Heart right ventricle (tissue), 16 donors: ENCODE measurements around the gene DCAF4. TPM values are rescaled to one million over a fixed set of nuclear protein-coding genes. Genes with fewer than 3 reads are reported as not detected.
"Not testable (repeated sequence)": the region's sequence is repeated elsewhere in the genome, so short reads cannot be mapped to it uniquely, and the experiment has no call there.

Experiments
- ATAC-seq, 8 donors: fragments of 200-7000 bp; cut with Tn5 transposase; one replicate each; pipeline ENCODE4 v1.9.1; 2020; ENCODE audit warnings: mild to moderate bottlenecking in 8 of 8, moderate library complexity in 8 of 8, moderate number of reproducible peaks in 1 of 8
- DNase-seq, 2 donors: peaks; one replicate each; pipeline ENCODE4 v3.0.0-alpha.2; 2020
- H3K27ac ChIP-seq, 10 donors: fragments of 200-600 bp; sonication (generic) in 2 of 10; one replicate each; pipeline versions ENCODE4 v1.5.0 to v1.8.0; 2020 to 2022; ENCODE audit warnings: mild to moderate bottlenecking in 3 of 10
- H3K27me3 ChIP-seq, 7 donors: fragments of 200-600 bp; one replicate each; pipeline ENCODE4 v1.8.0; 2021 to 2022; ENCODE audit warnings: mild to moderate bottlenecking in 2 of 7
- H3K36me3 ChIP-seq, 9 donors: fragments of 200-600 bp; sonication (generic) in 1 of 9; one replicate each; pipeline versions ENCODE4 v1.5.0 to v1.8.0; 2020 to 2022; ENCODE audit warnings: mild to moderate bottlenecking in 2 of 9
- H3K4me1 ChIP-seq, 9 donors: fragments of 200-600 bp; sonication (generic) in 1 of 9; one replicate each; pipeline versions ENCODE4 v1.5.0 to v1.8.0; 2020 to 2022; ENCODE audit warnings: mild to moderate bottlenecking in 4 of 9
- H3K4me3 ChIP-seq, 10 donors: fragments of 200-600 bp; sonication (generic) in 2 of 10; one replicate each; pipeline versions ENCODE4 v1.5.0 to v1.8.0; 2020 to 2022; ENCODE audit warnings: mild to moderate bottlenecking in 7 of 10, moderate library complexity in 2 of 10
- H3K9me3 ChIP-seq, 11 donors: fragments of 200-600 bp in 10 of 11; sonication (generic) in 2 of 11; one replicate each; pipeline versions ENCODE4 v1.5.0 to v1.8.0; 2013 to 2022; ENCODE audit warnings: mild to moderate bottlenecking in 2 of 11, control low read depth in 1 of 11, moderate library complexity in 1 of 11
- CTCF ChIP-seq, 9 donors: fragments of 200-600 bp; sonication (generic) in 2 of 9; IDR thresholded peaks; one replicate each; pipeline versions ENCODE4 v1.5.0 to v1.8.0; 2021 to 2022; ENCODE audit warnings: antibody characterized with exemption in 9 of 9, mild to moderate bottlenecking in 5 of 9, moderate library complexity in 1 of 9
- WGBS, 2 donors: extraction: QIAGEN DNeasy Blood & Tissue Kit; methylation state at CpG; one replicate each; pipeline ENCODE4 v1.1.7; 2013; ENCODE audit warnings: inconsistent platforms in 1 of 2; 5-methylcytosine and 5-hydroxymethylcytosine counted together
- intact Hi-C, 10 donors: fragments of 100-400 bp; cut with DNase I; formaldehyde crosslinking; loops; one replicate each; pipeline versions ENCODE4 v1.11.1 to v1.14.2; 2022
- polyA plus RNA-seq, 2 donors: library from polyadenylated mRNA; stranded (reverse); fragments of 200-250 nt; gene quantifications; one replicate each; pipeline ENCODE4 v1.2.3, GENCODE V29; 2013
- total RNA-seq, 10 donors: library from RNA; stranded (reverse); fragmentation: NEBNext Ultra II Directional in 3 of 10; extraction: Animal tissue kit (Norgen Biotek cat#: 25700) in 3 of 10; gene quantifications; one replicate each; pipeline versions ENCODE4 v1.2.1 to v1.2.4, GENCODE V29; 2021 to 2023
- donor health status: Arrhythmogenic right ventricular cardiomyopathy.
- donor health status: ischemic (EF 13 %, LVEDD 7.1; RV severe dilation, severe dysfunction).
- donor health status: healthy with polysubstance abuse.
- donor health status: DM: no; HTN: yes; CAD: no.
- donor health status: DM: no; HTN: no; CAD: no.
- donor health status: ischemic (EF 25% LVEDD 6.9; RV normal size, moderate dysfunction).
- donor health status: ischemic (EF 25% LVEDD 5.7; RV mildly dilated, moderate dysfunction).
- donor health status: healthy.
- donor health status: DM: yes; HTN: yes; CAD: no.
- donor health status: Ischemic cardiomyopathy.
- donor health status: ischemic (EF 35%, LVEDD 5.7; RV mildly dilated, moderate dysfunction).
- donor health status: nonischemic (EF 11% LVEDD 7.7; RV severe dilation, severe dysfunction).
- donor health status: DM: yes; HTN: yes; CAD: no.
- donor health status: PGD.
- donor health status: ischemic (EF 29% LVEDD 5.4; RV normal size, mild dysfunction).
- donor health status: nonischemic (EF 23%, LVEDD 6.1; RV moderate dilation, normal function).

DCAF4 gene
- total and polyA plus RNA-seq, 12 donors: 2.2 to 8.9 (median 6.4) TPM

- no peak for ATAC-seq
- WGBS, 2 donors: 58 to 70% methylated on average over 3 of the region's 3 CpGs
- peaks cover 0 to 71% (median 8%) of the 10 kb centered on the region in 9 donors for H3K36me3 ChIP-seq
- no peak for DNase-seq
- no peaks in the 10 kb centered on the region for H3K4me1 ChIP-seq
- no peak overlapping the region for H3K27ac ChIP-seq
- intact Hi-C loops: no loop called here
- H3K9me3 ChIP-seq: no peaks in the 10 kb centered on the region
- H3K27me3 ChIP-seq: no peaks in the 10 kb centered on the region
- H3K4me3 ChIP-seq: no peak overlapping the region
- no peak for TF ChIP-seq CTCF (IDR thresholded peaks at IDR 0.05)
Observed at GRCh38 chr14:72952171-72952570, 25.9 kb downstream of the DCAF4 start.

DNA sequence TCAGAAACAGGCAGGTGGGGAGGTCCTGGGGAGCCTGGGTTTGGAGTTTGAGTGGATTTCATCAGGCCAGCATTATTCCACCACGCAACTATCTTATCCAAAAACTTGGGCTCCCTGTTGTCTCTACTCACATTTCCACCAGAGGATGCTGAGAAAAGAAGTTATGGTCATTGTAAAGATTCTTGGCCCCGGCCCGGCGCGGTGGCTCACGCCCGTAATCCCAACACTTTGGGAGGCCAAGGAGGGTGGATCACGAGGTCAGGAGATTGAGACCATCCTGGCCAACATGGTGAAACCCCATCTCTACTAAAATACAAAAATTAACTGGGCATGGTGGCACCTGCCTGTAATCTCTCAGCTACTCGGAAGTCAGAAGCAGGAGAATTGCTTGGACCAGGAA lies 30.5 kb downstream of the DCAF4 start:
- DNase-seq, H3K4me3 ChIP-seq, ATAC-seq, intact Hi-C loops, H3K4me1 ChIP-seq, H3K27me3 ChIP-seq, H3K27ac ChIP-seq, H3K9me3 ChIP-seq: not testable (repeated sequence)
- WGBS, 2 donors: 92 to 95% methylated on average over 9 of the region's 9 CpGs
- H3K36me3 ChIP-seq: peaks cover 0 to 92% (median 14%) of the 10 kb centered on the region in 9 donors

DNA sequence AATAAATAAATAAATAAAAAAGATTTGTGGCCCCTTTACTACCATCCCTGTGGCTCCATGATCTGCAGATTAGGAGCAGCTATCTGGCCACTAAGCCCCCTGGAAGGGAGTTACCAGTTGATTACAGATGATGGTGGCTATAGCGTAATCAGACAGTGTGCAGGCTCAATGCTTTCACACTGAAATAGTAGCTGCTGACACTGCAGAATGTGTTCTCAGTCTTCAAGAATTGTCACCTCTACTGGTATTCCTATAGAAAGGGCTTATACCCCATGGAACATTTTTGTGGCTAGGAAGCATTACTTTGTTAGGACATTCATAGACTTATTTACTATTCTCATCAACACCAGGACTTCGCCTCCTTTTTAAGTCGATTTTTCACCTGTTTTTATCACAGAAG lies 30.9 kb downstream of the DCAF4 start:
- WGBS, 2 donors: 92% methylated on average over 3 of the region's 3 CpGs
- Histone ChIP-seq H3K4me1 (no peaks in the 10 kb centered on the region), H3K27ac (no peak overlapping the region), H3K4me3 (no peak overlapping the region), H3K27me3 (no peaks in the 10 kb centered on the region), H3K36me3 (peaks cover 0 to 91% (median 14%) of the 10 kb centered on the region in 9 donors), H3K9me3 (no peaks in the 10 kb centered on the region)
- no peak for TF ChIP-seq CTCF (IDR thresholded peaks at IDR 0.05)
- DNase-seq: no peak
- no peak for ATAC-seq
- intact Hi-C loops: no loop called here

DNA sequence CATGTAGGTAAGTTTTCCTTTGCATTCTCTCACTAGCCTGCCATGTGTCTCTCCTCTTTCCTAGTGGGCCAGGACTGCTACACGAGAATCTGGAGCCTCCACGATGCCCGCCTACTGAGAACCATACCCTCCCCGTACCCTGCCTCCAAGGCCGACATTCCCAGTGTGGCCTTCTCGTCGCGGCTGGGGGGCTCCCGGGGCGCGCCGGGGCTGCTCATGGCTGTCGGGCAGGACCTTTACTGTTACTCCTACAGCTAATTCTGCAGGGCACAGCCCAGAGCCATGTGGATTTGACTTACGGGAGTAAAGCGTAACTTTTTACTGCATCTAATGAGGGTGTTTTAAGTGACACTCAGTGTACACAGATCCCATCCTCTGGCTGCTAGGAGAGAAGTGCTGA lies 32.3 kb downstream of the DCAF4 start:
- no peaks in the 10 kb centered on the region for H3K9me3 ChIP-seq
- 96 to 97% methylated on average over 15 of the region's 15 CpGs for WGBS, 2 donors
- H3K27ac ChIP-seq: no peak overlapping the region
- no peaks in the 10 kb centered on the region for H3K4me1 ChIP-seq
- intact Hi-C loops: no loop called here
- no peak for TF ChIP-seq CTCF (IDR thresholded peaks at IDR 0.05)
- no peak overlapping the region for H3K4me3 ChIP-seq
- DNase-seq: no peak
- H3K36me3 ChIP-seq: peaks cover 0 to 83% (median 14%) of the 10 kb centered on the region in 9 donors
- ATAC-seq: no peak
- no peaks in the 10 kb centered on the region for H3K27me3 ChIP-seq

- intact Hi-C loops, DNase-seq, H3K27ac ChIP-seq, H3K4me3 ChIP-seq, H3K9me3 ChIP-seq, ATAC-seq, H3K27me3 ChIP-seq, H3K4me1 ChIP-seq: not testable (repeated sequence)
- WGBS, 2 donors: 97 to 98% methylated on average over 4 of the region's 4 CpGs
- H3K36me3 ChIP-seq: peaks cover 0 to 61% (median 13%) of the 10 kb centered on the region in 9 donors
Observed at GRCh38 chr14:72961016-72961415, 34.8 kb downstream of the DCAF4 start.
